ENCODE data around the gene PYGB.
"Not testable (repeated sequence)": the region's sequence is repeated elsewhere in the genome, so short reads cannot be mapped to it uniquely, and the experiment has no call there.

PYGB gene

GRCh38 chr20:25230166-25230831, 17.6 kb upstream of the PYGB start:
- no peak for DNase-seq

- no peak for DNase-seq
These were observed 14.7 kb upstream of the PYGB start for GRCh38 chr20:25233016-25233772.

GRCh38 chr20:25234009-25234849, 13.7 kb upstream of the PYGB start:
- not testable (repeated sequence) for DNase-seq

- no peak for DNase-seq
These were observed 11.2 kb upstream of the PYGB start for GRCh38 chr20:25236450-25237304.

- peak; percentile 93 for DNase-seq
These were observed 10.1 kb upstream of the PYGB start for GRCh38 chr20:25237610-25238318.

GRCh38 chr20:25238319-25239037, 9.4 kb upstream of the PYGB start:
- DNase-seq: no peak

- DNase-seq: no peak
These were observed 8.2 kb upstream of the PYGB start for GRCh38 chr20:25239387-25240370.

- not testable (repeated sequence) for DNase-seq
These were observed 6.8 kb upstream of the PYGB start for GRCh38 chr20:25240851-25241658.

- not testable (repeated sequence) for DNase-seq
These were observed 6.3 kb upstream of the PYGB start for GRCh38 chr20:25241659-25241955.

GRCh38 chr20:25242231-25242630, 5.7 kb upstream of the PYGB start:
- no peak for DNase-seq

- DNase-seq: no peak
These were observed 4.4 kb upstream of the PYGB start for GRCh38 chr20:25243416-25243979.

- no peak for DNase-seq
These were observed 2.9 kb upstream of the PYGB start for GRCh38 chr20:25244976-25245375.

- DNase-seq: no peak
These were observed 2.4 kb upstream of the PYGB start for GRCh38 chr20:25245461-25245860.

- no peak for DNase-seq
These were observed 1.5 kb upstream of the PYGB start for GRCh38 chr20:25246182-25246999.

- DNase-seq: no peak
These were observed 826 bp upstream of the PYGB start for GRCh38 chr20:25247000-25247517.

- DNase-seq: no peak
These were observed 348 bp upstream of the PYGB start for GRCh38 chr20:25247518-25247955.

GRCh38 chr20:25248786-25249172, 894 bp downstream of the PYGB start:
- DNase-seq: no peak

Measured in activated CD4-positive, alpha-beta T cell treated with anti-CD3 and anti-CD28 coated beads, Interleukin-2, amount 50 U/mL, for 16 hours (primary cell).